GM19351 (cell line): ENCODE measurements around the gene AFAP1L2.
"Not testable (repeated sequence)": the region's sequence is repeated elsewhere in the genome, so short reads cannot be mapped to it uniquely, and the experiment has no call there.

ENCODE experiments used
- ATAC-seq: cut with Tn5 transposase; IDR thresholded peaks from one replicate; pipeline ENCODE4 v1.9.1; 2021; ENCODE audit warnings: mild to moderate bottlenecking, moderate library complexity; ENCODE audit not compliant: unreplicated experiment

AFAP1L2 gene

GRCh38 chr10:114342976-114343375, 61.3 kb downstream of the AFAP1L2 start:
- ATAC-seq = no peak

GRCh38 chr10:114340816-114341215, 63.5 kb downstream of the AFAP1L2 start:
- no peak for ATAC-seq

- ATAC-seq = peak; percentile 73
Observed at GRCh38 chr10:114337510-114338462, 66.5 kb downstream of the AFAP1L2 start.

GRCh38 chr10:114336823-114337509, 67.3 kb downstream of the AFAP1L2 start:
- no peak for ATAC-seq

DNA sequence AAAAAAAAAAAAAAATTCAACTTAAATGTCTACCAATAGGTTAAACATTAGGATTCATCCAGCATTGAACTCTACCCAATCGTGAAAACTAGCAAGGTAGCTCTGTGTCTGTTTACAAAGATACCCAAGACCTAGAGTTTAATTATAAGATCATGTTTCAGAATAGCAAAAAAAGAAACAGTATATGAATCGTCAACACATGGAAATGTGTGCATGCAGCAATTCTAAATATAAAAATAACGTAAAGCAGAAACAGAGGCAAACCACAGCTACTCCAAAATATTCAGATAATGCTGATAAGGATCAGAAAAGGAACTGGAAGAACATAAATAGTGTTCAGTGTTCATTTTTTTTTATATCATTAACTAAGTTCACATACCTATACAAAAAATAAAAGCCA, 68.7 kb downstream of the AFAP1L2 start:
- no peak for ATAC-seq

DNA sequence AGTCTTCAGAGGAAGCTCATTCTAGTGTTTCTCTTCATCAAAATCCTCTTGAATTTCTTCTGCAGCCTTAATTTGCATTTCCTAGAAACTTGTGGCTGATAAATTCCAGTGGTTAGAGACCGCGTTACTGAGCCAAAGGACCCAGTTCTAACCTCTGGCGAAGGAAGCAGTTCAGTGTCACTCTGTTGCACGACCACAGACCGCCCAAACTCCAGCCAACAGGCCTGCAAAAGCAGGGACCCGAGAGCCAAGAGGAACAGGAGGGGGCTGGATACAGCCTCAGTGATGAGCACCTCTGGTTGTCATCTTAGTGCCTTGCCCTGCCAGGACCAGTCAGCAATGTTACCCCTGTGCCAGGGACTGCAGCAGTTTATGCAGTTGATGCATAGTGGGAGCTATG, 70.0 kb downstream of the AFAP1L2 start:
- ATAC-seq = no peak

DNA sequence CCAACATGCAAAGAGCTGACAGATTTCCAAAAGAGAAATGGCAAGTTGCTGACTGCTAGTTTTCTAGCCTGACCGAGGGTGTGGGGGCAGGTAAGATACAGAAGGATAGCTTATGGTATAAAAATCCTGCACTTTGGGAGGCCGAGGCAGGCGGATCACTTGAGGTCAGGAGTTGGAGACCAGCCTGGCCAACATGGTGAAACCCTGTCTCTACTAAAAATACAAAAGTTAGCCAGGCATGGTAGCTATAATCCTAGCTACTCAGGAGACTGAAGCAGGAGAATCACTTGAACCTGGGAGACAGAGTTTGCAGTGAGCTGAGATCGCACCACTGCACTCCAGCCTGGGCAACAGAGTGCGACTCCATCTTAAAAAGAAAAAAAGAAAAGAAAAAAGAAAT, 70.9 kb downstream of the AFAP1L2 start:
- ATAC-seq = not testable (repeated sequence)

DNA sequence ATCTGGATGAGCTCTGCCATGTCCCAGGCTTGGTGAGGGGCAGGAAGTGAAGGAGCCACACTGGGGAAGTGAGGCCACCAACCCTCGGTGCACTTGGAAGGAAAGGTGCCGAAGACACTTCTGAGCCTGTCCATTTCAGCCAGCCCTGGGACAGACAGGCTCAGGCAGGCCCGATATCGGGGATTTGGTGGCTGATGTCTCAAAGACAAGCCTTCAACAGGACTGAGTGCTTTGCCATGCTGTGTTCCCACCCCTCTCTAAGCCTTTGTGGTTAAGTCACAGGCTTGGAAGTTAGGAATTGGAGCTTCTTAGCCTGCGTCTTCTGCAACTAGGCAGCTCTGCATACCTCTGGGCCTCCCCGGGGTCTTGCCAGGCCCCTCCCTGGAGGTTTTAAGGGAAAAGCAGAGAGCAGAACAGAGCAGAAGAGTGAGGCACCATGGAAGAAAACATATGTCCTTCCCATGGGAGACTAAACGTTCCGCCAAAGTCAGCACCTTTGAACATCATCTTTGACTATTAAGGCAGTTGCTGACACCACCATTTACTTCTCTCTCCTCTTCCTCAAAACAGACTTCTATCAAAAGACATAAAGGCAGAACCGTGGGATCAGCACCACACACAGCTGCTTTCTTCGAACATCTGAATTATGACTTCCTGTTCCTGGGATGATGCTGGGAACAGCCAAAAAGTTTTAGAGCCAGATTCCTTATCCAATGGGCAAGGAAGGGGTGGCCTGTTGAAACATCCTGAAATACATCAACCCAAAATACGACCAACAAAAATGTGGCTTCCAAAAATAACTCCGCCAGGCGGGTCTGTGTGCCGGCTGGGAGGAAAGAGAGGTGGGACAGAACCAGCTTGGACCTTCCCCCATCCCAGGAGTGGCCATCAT, 71.8 kb downstream of the AFAP1L2 start:
- ATAC-seq = no peak

DNA sequence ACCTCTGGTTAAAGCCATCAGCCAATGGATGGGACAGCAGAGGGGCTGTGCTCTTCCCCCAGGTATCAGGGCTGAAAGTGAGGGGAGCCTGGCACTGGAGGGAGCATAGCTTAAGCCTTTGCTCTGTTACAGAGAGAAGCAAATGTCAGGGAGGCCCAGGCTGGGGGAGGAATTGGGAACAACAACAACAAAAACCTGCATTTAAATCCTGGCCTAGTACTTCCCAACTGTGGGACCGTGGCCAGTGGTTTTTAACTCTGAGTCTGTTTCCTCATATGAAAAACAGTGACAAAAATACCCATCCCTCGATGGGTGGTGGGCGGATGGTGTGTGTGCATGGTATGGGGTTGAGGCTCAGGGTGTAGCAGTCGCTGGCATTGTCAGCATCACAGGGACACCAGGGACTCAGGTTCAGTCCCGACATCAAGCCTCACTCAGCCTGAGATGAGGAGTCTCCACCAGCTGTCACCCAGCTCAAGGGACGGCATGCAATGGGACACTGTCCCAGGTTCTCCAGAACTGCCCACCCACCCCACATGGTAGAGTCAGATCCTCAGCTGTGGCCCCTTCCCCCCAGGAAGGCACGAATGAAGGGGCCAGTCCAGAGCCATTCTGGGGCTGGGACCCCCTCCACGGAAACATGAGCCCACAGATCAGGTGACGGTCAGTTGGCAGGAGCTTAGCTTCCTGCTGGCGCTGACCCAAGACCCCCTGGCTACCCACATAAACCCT, 74.5 kb downstream of the AFAP1L2 start:
- ATAC-seq = no peak

GRCh38 chr10:114328874-114329273, 75.4 kb downstream of the AFAP1L2 start:
- no peak for ATAC-seq

DNA sequence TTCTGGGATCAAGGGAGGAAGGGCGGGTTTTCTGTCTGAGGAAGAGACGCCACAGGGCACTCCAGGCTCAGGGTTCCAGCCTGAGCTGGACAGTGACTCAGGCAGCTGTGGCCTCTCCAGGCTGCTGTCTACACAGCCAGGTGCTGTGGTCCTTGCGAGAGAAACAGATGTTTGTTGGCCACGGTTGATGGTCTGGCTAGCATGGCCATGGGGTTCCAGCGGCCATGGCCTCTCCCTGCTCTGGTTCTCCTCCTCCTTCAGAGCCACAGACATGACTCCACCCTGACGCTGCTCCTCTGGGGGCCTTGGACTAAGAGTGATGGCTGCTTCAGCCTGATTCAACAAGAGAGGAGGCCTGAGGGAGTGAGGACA, 75.9 kb downstream of the AFAP1L2 start:
- no peak for ATAC-seq

DNA sequence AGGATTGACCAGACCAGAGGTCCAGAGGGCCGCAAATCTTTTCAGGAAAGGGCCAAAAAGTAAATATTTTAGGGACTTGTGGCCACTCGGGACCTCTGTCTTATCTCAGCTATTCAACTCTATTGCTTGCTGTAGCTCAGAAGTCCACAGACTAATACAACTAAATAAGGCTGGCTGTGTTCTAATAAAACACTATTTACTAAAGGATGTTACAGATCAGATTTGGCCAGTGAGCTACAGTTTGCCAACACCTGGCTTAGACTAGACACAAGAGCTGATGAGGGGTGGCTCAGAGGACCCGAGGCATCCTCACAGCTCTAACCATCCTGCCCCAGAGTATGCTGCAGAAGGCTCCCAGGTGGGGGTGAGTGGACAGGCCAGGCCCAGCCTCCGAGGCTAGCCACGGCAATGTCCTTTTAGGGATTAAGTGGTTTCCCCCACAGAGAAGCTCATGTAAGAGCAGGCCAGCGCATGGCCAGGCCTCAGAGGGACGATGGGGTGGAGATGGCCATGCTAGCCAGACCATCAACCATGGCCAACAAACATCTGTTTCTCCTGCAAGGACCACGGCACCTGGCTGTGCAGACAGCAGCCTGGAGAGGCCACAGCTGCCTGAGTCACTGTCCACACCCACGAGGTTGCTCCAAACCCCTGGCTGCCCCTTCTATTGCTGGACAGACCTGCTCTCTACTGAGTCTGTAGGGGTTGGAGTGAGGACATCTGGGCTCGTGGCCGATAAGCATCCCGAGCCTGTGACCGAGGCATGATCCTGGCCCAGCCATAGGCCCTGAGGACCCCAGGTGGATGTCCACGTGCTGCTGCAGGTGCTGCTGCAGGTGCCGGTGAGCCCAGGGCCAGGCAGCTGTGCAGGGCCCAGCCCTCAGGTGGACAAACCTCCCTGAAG, 76.5 kb downstream of the AFAP1L2 start:
- ATAC-seq = no peak

- no peak for ATAC-seq
Observed at GRCh38 chr10:114326795-114327194, 77.5 kb downstream of the AFAP1L2 start.

- no peak for ATAC-seq
Observed at GRCh38 chr10:114323023-114323422, 81.3 kb downstream of the AFAP1L2 start.

DNA sequence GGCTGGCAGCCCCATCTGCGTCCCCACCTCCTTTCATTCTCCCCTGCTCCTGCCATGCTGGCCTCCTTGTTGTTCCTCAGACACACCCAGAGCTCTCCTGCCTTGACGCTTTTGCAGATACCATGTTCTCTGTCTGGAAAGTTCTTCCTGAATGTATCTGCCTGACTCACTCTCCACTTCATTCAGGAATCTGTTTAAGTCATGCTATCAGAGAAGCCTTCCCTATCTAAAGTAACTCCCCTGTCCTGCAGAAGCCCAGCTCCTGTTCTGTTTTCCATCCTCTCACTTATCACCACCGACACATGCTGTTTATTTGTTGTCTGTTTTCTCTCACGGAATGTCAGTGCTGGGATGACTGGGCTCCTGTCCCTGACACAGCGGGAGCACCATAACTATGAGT, 82.0 kb downstream of the AFAP1L2 start:
- ATAC-seq = no peak

- no peak for ATAC-seq
Observed at GRCh38 chr10:114320249-114321116, 83.8 kb downstream of the AFAP1L2 start.

GRCh38 chr10:114319406-114320248, 84.7 kb downstream of the AFAP1L2 start:
- ATAC-seq = no peak

GRCh38 chr10:114316744-114317143, 87.6 kb downstream of the AFAP1L2 start:
- no peak for ATAC-seq
